GM18502 (cell line): ENCODE results near the gene ADAMTSL2.

Experiments
- ATAC-seq: cut with Tn5 transposase; IDR thresholded peaks from one replicate; pipeline ENCODE4 v1.9.1; 2021; ENCODE audit warnings: mild to moderate bottlenecking; ENCODE audit not compliant: unreplicated experiment, poor library complexity

The ADAMTSL2 gene

GRCh38 chr9:133529874-133530273, 4.6 kb upstream of the ADAMTSL2 start:
- ATAC-seq, result no peak

- ATAC-seq, result no peak
Measured at GRCh38 chr9:133531293-133531692, 3.2 kb upstream of the ADAMTSL2 start.

DNA sequence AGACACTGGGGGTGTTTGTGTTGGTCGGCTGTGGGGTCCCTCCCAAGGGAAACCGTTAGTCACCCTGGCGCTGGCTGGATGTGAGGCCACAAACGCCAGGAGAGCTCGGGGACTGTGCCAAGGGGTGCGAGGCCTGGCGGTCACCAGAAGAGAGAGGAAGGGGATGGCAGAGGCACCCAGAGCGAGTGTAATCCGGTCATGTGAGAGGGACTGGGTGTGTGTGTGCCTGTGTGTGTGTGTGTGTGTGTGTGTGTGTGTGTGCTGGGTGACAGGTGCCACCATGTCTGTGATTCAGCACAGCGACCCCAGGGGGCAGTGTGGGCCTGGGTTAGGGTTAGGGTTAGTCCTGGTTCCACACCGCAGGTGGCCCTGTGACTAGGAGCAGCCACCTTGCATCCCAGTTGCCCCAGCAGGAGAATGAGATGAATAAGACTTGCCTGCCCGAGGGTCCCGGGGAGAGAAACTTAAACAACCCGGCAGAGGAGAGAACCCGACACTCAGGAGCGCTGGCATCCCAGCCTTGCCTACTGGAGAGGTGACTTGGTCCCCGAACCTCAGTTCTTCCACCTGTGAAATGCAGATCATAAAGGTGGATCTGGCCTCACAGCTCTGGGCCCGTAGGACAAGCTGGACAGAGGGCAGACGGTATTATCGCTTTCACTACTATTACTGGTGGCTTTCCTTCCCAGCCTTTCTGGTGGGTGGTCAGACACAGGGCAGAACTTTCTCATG, 1.4 kb upstream of the ADAMTSL2 start:
- no peak for ATAC-seq

GRCh38 chr9:133533857-133534256, 647 bp upstream of the ADAMTSL2 start:
- ATAC-seq, result no peak

DNA sequence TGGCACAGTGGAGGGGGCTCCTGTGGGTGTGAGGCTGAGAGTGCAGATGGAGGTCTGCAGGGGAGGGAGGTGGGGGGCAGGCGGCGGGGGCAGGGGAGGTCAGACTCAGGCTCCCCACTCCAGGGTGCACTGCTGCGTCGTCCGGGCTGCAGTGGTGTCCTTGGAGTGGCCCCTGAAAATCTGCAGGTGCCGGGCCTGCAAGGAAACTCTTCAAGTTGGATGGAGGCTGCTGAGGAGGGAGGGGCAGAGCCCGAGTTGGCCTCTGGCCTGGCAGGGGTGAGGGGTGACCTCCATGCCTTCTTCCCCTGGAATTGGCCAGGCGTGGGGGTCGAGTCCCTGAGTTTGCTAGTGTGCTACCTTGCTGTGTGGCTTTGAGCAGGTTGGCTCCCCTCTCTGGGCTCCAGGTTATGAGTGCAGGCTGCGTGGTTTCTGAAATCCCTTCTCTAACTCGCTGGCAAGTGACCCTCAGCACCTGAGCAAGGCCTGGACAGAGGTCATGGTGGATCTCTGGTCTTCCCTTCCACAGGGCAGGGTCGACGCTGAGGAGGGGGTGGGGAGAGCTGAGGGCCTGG, 888 bp downstream of the ADAMTSL2 start:
- ATAC-seq, result no peak

DNA sequence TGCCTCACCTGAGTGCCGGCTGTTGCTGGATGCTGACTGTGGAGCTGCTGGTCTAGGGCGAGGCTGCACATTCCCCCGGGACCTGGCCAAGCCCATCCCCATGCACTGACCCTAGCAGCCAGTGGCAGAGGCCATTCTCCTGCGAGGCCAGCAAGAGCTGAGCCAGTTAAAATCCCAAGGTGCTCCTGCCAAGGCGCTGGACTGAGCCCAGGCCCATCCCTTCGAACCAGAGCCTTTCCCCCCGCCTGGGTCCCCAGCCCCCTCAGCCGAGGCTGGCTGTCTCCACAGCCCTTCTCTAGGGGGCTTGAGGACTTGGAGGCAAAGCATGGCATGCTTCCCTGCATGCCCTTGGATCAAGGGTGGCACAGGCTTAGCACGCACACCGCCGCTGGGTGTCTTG, 1.6 kb downstream of the ADAMTSL2 start:
- no peak for ATAC-seq

- no peak for ATAC-seq
Measured at GRCh38 chr9:133536536-133536935, 2.0 kb downstream of the ADAMTSL2 start.

GRCh38 chr9:133537257-133537656, 2.8 kb downstream of the ADAMTSL2 start:
- no peak for ATAC-seq

GRCh38 chr9:133538176-133538575, 3.7 kb downstream of the ADAMTSL2 start:
- ATAC-seq, result no peak

DNA sequence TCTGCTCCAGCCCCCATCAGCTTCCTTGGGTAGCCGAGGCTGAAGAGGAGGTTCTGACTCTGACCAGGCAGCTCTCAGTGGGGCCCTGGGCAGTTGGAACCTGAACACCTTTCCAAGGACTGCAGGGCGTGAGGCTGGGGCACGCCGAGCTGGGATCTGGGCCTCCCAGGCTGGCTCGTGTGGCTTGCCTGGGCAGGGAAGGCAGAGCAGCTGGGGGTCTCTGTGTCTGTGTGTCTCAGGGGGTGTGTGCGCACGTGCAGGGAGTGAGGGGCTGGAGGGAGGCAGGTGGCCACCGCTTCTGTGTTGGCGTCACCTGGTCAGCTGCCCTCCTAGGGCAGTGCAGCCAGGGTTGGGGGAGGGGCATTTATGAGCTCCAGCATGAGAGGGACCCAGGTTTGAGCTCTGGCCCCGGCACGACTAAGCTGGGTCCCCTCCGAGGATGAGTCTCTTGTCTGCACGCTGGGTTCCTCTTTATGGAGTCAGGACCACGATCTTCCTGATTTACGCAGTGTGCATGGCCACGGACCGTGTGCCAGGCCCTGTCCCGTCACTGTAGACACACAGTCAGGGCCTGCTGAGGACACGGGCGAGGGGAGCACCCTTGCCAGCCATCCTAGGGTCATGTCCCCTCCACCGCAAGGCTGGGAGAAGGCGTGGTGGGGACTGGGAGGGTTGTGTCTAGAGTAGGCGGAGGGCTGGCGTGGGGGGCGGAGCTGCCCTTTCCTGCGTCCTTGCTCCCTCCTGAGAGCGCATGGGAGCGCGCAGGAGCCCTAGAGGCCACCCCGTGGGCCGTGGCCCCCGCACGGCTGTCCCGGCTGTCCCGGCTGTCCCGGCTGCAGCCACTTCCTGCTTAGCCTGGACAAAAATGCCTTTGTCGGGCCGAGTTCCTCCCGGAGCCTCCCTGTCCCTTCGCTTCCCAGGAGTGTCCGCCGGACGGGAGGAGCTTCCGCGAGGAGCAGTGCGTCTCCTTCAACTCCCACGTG, 4.6 kb downstream of the ADAMTSL2 start:
- no peak for ATAC-seq

GRCh38 chr9:133539991-133540697, 5.6 kb downstream of the ADAMTSL2 start:
- no peak for ATAC-seq

DNA sequence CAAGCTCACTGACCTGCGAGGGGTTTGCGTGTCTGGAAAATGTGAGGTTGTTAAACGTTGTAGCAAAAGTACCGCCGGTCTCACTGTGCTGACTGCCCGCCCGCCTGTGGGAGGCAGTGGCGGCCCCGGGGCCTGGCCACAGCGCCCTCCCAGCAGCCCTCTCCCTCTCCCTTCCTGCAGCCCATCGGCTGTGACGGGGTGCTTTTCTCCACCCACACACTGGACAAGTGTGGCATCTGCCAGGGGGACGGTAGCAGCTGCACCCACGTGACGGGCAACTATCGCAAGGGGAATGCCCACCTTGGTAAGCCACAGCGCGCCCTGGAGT, 6.2 kb downstream of the ADAMTSL2 start:
- ATAC-seq, result no peak

GRCh38 chr9:133542002-133542401, 7.5 kb downstream of the ADAMTSL2 start:
- no peak for ATAC-seq

- no peak for ATAC-seq
Measured at GRCh38 chr9:133543772-133544467, 9.4 kb downstream of the ADAMTSL2 start.

GRCh38 chr9:133545494-133546286, 11.2 kb downstream of the ADAMTSL2 start:
- no peak for ATAC-seq

DNA sequence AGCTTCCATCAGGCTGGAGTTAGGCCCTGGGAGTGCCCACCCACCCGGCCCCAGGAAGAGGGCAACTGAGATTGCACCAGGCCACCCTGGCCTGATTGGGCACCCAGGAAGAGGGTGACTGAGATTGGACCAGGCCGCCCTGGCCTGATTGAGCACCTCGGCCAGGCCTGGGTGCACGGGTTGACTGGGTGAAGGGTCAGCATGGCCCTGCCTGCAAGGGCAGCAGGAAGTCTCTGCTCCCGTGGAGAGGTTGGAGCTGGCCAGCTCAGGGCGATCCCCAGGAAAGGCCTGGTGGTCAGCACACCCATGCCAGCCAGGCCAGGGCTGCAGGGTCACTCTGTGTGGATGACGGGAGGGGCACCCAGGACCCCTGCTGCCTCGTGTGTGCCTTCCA, 11.8 kb downstream of the ADAMTSL2 start:
- no peak for ATAC-seq

- ATAC-seq, result no peak
Measured at GRCh38 chr9:133547116-133547515, 12.6 kb downstream of the ADAMTSL2 start.

- no peak for ATAC-seq
Measured at GRCh38 chr9:133551446-133551845, 16.9 kb downstream of the ADAMTSL2 start.

- ATAC-seq, result no peak
Measured at GRCh38 chr9:133552236-133552635, 17.7 kb downstream of the ADAMTSL2 start.
